ENCODE data around the gene ZFP64.

The ZFP64 gene

DNA sequence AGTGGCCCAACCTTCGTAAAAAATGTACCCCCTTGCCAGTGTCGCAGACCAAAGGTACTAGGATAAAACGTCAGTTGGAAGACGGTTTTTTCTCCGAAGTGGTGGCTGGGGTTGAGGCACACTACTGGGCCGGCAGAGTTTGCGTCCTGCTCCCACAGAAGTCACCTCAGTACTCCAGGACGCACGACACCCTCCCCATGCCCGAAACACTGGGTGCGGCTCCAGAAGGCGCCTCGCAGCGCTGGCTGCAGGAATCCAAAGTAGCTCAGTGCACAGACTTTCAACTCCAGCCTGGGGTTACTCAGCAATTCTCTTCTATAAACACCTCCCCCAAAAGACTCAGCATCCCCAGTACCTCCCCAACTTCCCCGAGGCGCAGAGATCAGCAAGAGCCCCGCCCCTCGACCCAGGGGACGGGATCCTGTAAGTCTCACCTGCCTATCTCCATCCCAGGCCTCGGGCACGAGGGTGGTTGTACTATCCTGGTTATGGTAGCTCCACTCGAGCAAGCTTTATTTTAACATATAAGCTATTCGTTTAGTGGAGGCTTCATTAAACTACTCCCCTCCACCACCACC lies 88.2 kb downstream of the ZFP64 start:
- DNase-seq, result peak; percentile 13

DNA sequence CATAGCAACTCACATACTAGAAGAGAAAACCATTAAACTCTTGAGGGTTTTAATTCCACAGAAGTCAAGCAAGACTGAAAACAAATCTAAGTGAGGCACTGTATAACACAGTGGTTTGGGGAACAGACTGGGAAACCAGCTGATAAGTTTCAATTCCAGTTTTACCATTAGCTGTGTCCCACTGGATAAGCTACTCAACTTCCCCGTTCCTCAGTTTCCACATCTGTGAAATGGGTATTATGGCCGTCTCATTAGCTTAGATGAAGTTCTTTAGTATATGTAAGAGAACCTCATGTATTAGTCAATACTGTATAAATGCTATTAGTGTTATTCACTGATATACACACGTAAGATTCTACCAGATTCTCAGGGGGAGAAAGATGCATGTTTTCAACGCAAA lies 89.0 kb downstream of the ZFP64 start:
- no peak for DNase-seq

DNA sequence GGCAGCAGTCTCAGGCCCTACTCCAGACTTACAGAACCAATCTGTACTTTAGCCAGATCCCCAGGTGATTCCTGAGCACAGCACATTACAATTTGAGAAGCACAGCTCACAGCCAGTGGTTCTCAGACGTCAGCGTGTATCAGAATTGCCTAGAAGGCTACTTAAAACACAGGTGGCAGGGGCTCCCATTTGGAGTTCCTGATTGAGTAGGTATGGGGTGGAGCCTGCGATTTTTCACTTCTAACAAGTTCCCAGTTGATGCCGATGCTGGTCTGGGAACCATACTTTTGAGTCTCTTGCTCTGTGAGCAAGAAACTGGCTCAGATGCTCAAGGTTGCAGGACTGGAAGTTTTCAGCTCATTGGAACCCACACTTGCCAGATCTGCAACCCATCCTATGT lies 89.5 kb downstream of the ZFP64 start:
- DNase-seq, result no peak
